ENCODE data around the gene ZFYVE19.

The ZFYVE19 gene

DNA sequence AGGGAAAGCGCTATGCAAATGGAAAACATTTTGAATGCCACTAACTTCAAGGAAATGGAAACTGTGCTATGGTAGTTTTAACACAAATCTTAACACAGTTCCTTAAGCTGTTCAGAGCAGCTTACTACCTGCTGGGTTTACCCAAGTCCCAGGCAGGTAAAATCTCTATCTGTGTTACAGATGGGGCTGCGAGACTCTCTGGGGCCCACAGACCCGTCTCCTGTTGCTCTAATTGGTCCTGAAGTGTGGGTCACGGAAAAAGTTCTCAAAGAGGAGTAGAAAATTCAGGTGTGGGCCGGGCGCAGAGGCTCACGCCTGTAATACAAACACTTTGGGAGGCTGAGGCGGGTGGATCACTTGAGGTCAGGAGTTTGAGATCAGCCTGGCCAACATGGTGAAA, 16.9 kb upstream of the ZFYVE19 start:
- no peak overlapping the region for H3K4me3 ChIP-seq (ENCODE audit: low read depth, low read length)
- TF ChIP-seq MYC (IDR thresholded peaks at IDR 0.05; ENCODE audit: low read depth, low read length): no peak
- TF ChIP-seq POLR2A (IDR thresholded peaks at IDR 0.05; ENCODE audit: extremely low read depth, insufficient read length): no peak
- TF ChIP-seq, protein P1, sequence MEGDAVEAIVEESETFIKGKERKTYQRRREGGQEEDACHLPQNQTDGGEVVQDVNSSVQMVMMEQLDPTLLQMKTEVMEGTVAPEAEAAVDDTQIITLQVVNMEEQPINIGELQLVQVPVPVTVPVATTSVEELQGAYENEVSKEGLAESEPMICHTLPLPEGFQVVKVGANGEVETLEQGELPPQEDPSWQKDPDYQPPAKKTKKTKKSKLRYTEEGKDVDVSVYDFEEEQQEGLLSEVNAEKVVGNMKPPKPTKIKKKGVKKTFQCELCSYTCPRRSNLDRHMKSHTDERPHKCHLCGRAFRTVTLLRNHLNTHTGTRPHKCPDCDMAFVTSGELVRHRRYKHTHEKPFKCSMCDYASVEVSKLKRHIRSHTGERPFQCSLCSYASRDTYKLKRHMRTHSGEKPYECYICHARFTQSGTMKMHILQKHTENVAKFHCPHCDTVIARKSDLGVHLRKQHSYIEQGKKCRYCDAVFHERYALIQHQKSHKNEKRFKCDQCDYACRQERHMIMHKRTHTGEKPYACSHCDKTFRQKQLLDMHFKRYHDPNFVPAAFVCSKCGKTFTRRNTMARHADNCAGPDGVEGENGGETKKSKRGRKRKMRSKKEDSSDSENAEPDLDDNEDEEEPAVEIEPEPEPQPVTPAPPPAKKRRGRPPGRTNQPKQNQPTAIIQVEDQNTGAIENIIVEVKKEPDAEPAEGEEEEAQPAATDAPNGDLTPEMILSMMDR (IDR thresholded peaks at IDR 0.05; ENCODE audit: low read depth, low read length): no peak
- TF ChIP-seq, protein P2, sequence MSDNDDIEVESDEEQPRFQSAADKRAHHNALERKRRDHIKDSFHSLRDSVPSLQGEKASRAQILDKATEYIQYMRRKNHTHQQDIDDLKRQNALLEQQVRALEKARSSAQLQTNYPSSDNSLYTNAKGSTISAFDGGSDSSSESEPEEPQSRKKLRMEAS (IDR thresholded peaks at IDR 0.05; ENCODE audit: low read depth, low read length): no peak
- DNase-seq (ENCODE audit: low read depth): no peak

DNA sequence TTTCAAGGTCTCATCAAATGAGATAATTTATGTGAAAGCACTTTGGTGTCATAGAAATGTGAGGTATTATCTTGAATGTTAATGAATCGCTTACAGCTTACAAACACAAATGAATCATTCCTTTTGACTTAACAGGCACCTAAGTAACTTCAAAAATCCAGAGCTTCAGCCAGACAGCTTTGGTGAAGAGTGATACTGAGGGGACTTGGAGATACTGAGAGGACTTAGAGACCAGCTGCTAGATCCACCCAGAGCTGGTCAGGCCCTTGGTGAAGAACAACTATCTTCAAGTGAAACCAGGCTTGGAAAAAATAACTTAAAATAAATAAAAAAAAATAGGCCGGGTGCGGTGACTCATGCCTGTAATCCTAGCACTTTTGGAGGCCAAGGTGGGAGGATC, 16.2 kb upstream of the ZFYVE19 start:
- no peak for DNase-seq (ENCODE audit: low read depth)
- H3K4me3 ChIP-seq (ENCODE audit: low read depth, low read length): no peak overlapping the region
- TF ChIP-seq, protein P2 (IDR thresholded peaks at IDR 0.05; ENCODE audit: low read depth, low read length): no peak
- TF ChIP-seq, protein P1 (IDR thresholded peaks at IDR 0.05; ENCODE audit: low read depth, low read length): no peak
- TF ChIP-seq POLR2A (IDR thresholded peaks at IDR 0.05; ENCODE audit: extremely low read depth, insufficient read length) (no peak), MYC (IDR thresholded peaks at IDR 0.05; ENCODE audit: low read depth, low read length) (no peak)

GRCh38 chr15:40792394-40792793, 14.5 kb upstream of the ZFYVE19 start:
- no peak overlapping the region for H3K4me3 ChIP-seq (ENCODE audit: low read depth, low read length)
- TF ChIP-seq POLR2A (IDR thresholded peaks at IDR 0.05; ENCODE audit: extremely low read depth, insufficient read length): no peak
- TF ChIP-seq, protein P1 (IDR thresholded peaks at IDR 0.05; ENCODE audit: low read depth, low read length): no peak
- no peak for DNase-seq (ENCODE audit: low read depth)

GRCh38 chr15:40793216-40793989, 13.5 kb upstream of the ZFYVE19 start:
- H3K4me3 ChIP-seq (ENCODE audit: low read depth, low read length): no peak overlapping the region
- TF ChIP-seq MYC (IDR thresholded peaks at IDR 0.05; ENCODE audit: low read depth, low read length) (no peak), POLR2A (IDR thresholded peaks at IDR 0.05; ENCODE audit: extremely low read depth, insufficient read length) (no peak)
- TF ChIP-seq, protein P1 (IDR thresholded peaks at IDR 0.05; ENCODE audit: low read depth, low read length): no peak
- TF ChIP-seq, protein P2 (IDR thresholded peaks at IDR 0.05; ENCODE audit: low read depth, low read length): no peak
- DNase-seq (ENCODE audit: low read depth): no peak

- no peak overlapping the region for H3K4me3 ChIP-seq (ENCODE audit: low read depth, low read length)
- no peak for DNase-seq (ENCODE audit: low read depth)
- TF ChIP-seq, protein P2 (IDR thresholded peaks at IDR 0.05; ENCODE audit: low read depth, low read length): no peak
- TF ChIP-seq, protein P1 (IDR thresholded peaks at IDR 0.05; ENCODE audit: low read depth, low read length): no peak
- TF ChIP-seq POLR2A (IDR thresholded peaks at IDR 0.05; ENCODE audit: extremely low read depth, insufficient read length) (no peak), MYC (IDR thresholded peaks at IDR 0.05; ENCODE audit: low read depth, low read length) (no peak)
Measured at GRCh38 chr15:40796041-40796440, 10.8 kb upstream of the ZFYVE19 start.
